ENCODE results near the gene RFX2.

GRCh38 chr19:6115992-6116391 lies 5.7 kb upstream of the RFX2 start:
- TF ChIP-seq SPI1 (IDR thresholded peaks at IDR 0.05; ENCODE audit: borderline replicate concordance, insufficient read depth, low read depth, low read length) (no peak), CEBPB (IDR thresholded peaks at IDR 0.05; ENCODE audit: borderline replicate concordance in 1 of 2, low read depth in 2 of 2, low read length in 2 of 2) (no peak), NR2C2 (IDR thresholded peaks at IDR 0.05; ENCODE audit: borderline replicate concordance, control insufficient read depth, insufficient read length, low read depth) (no peak), MEF2A (IDR thresholded peaks at IDR 0.05; ENCODE audit: insufficient read depth, low read depth, low read length) (no peak), TCF12 (IDR thresholded peaks at IDR 0.05; ENCODE audit: low read depth, low read length) (no peak), CTCF (IDR thresholded peaks at IDR 0.05 in 2 of 3, conservative IDR thresholded peaks at IDR 0.05 in 1 of 3; ENCODE audit: control insufficient read depth in 2 of 3, extremely low read depth in 1 of 3, insufficient read depth in 1 of 3, low read depth in 3 of 3, low read length in 3 of 3) (no peak), SIN3A (IDR thresholded peaks at IDR 0.05; ENCODE audit: low read depth, low read length) (no peak)
